HepG2 (cell line): ENCODE results near the gene GLYR1. TPM values are rescaled to one million over a fixed set of nuclear protein-coding genes. Genes with fewer than 3 reads are reported as not detected.
A peak's percentile ranks its signal among the peaks of the same experiment; 100 is the strongest.

Experiments
- ATAC-seq: fragments of 200-7000 bp; cut with Tn5 transposase; 3 replicates; pipeline ENCODE4 v1.9.1; 2020; ENCODE audit warnings: mild to moderate bottlenecking, moderate library complexity
- BruUV-seq: library from RNA; stranded (reverse); fragments of 400-500 nt; replicated peaks from 2 replicates; lab custom pipeline; 2021; lab: Mats Ljungman, UMichigan
- CTCF ChIA-PET: fragments of 300-600 bp; formaldehyde crosslinking; extraction: SDS; loops from one replicate; lab custom pipeline; 2021; ENCODE audit warnings: low total read pairs, inconsistent platforms, low intra/inter-chr PET ratio; lab: Yijun Ruan, JAX
- POLR2A ChIA-PET: fragments of 350-600 bp; sonication (Branson Sonifier 250); formaldehyde crosslinking; loops from one replicate; lab custom pipeline; 2020; ENCODE audit warnings: antibody characterized with exemption, inconsistent platforms; lab: Yijun Ruan, JAX
- DNase-seq: peaks from one replicate; pipeline ENCODE4 v3.0.0-alpha.2; 2015; ENCODE audit warnings: low spot score
- FAIRE-seq: peaks from 3 replicates; lab custom pipeline; 2011; peaks lifted over from hg19 to GRCh38; lab: Jason Lieb, UNC
- H2AFZ ChIP-seq: one replicate; pipeline ENCODE4 v1.6.1; 2011; ENCODE audit warnings: low read length, inconsistent platforms
- H3K27ac ChIP-seq: fragments of 300-600 bp; 3 replicates; pipeline ENCODE4 v1.8.0; 2011; ENCODE audit warnings: mixed run types, mild to moderate bottlenecking, mixed read lengths, low read length, inconsistent platforms; ENCODE audit not compliant: insufficient read depth; ENCODE audit errors: extremely low read length
- H3K27me3 ChIP-seq, 2 experiments: fragments of 200-600 bp in 1 of 2; 2 replicates in 1 of 2; 3 replicates in 1 of 2; pipeline versions ENCODE4 v1.6.0 to v1.8.0; 2011; ENCODE audit warnings: low read length in 2 of 2, mild to moderate bottlenecking in 2 of 2, moderate library complexity in 2 of 2, inconsistent platforms in 1 of 2; ENCODE audit not compliant: insufficient read depth in 2 of 2, control insufficient read depth in 1 of 2
- H3K36me3 ChIP-seq, 2 experiments: fragments of 200-600 bp in 1 of 2; replicated peaks in 1 of 2; 2 replicates in 1 of 2; 3 replicates in 1 of 2; pipeline versions ENCODE4 v1.5.1 to v1.8.0; 2011; ENCODE audit warnings: low read length in 2 of 2, inconsistent platforms in 1 of 2; ENCODE audit not compliant: insufficient read depth in 2 of 2, control insufficient read depth in 1 of 2
- H3K4me1 ChIP-seq: 2 replicates; pipeline ENCODE4 v1.5.1; 2012; ENCODE audit warnings: low read length, inconsistent platforms; ENCODE audit not compliant: insufficient read depth
- H3K4me2 ChIP-seq: 2 replicates; pipeline ENCODE4 v1.6.0; 2011; ENCODE audit warnings: low read depth, low read length, inconsistent platforms
- H3K4me3 ChIP-seq, 3 experiments: fragments of 200-600 bp in 1 of 3; sonication (generic), shearing (Covaris generic) in 1 of 3; replicated peaks in 1 of 3; 2 replicates each; pipeline ENCODE4 v1.5.1; 2011 to 2016; ENCODE audit warnings: low read length in 3 of 3, inconsistent platforms in 2 of 3, low read depth in 2 of 3, mild to moderate bottlenecking in 2 of 3, control low read depth in 1 of 3, mixed read lengths in 1 of 3; ENCODE audit not compliant: insufficient read depth in 1 of 3
- H3K79me2 ChIP-seq: one replicate; pipeline ENCODE4 v1.6.1; 2011; ENCODE audit warnings: low read length, inconsistent platforms; ENCODE audit not compliant: insufficient read depth
- H3K9ac ChIP-seq: 2 replicates; pipeline ENCODE4 v1.6.0; 2011; ENCODE audit warnings: mild to moderate bottlenecking, low read depth, low read length, inconsistent platforms; ENCODE audit not compliant: insufficient read depth
- H3K9me3 ChIP-seq: 2 replicates; pipeline ENCODE4 v1.5.1; 2012; ENCODE audit warnings: mild to moderate bottlenecking, low read length
- H4K20me1 ChIP-seq: 2 replicates; pipeline ENCODE4 v1.6.0; 2011; ENCODE audit warnings: inconsistent platforms, mild to moderate bottlenecking, low read length, moderate library complexity; ENCODE audit not compliant: insufficient read depth
- CTCF ChIP-seq: sonication (generic); formaldehyde crosslinking; IDR thresholded peaks from 2 replicates; pipeline ENCODE4 v1.5.0; 2020; ENCODE audit warnings: mild to moderate bottlenecking, missing genetic modification reagents, moderate library complexity
- DMTF1 ChIP-seq: sonication (generic); formaldehyde crosslinking; IDR thresholded peaks from 2 replicates; pipeline ENCODE4 v1.4.0; 2020; ENCODE audit warnings: mild to moderate bottlenecking, missing genetic modification reagents
- ELF1 ChIP-seq: sonication (generic); formaldehyde crosslinking; IDR thresholded peaks from 2 replicates; pipeline ENCODE4 v1.4.0; 2020; ENCODE audit warnings: missing genetic modification reagents
- KDM3A ChIP-seq: IDR thresholded peaks from 2 replicates; pipeline ENCODE4 v1.6.1; 2018; ENCODE audit warnings: low read depth, missing compliant biosample characterization
- PLSCR1 ChIP-seq: sonication (generic); formaldehyde crosslinking; IDR thresholded peaks from 2 replicates; pipeline ENCODE4 v1.5.0; 2020; ENCODE audit warnings: missing genetic modification reagents, mild to moderate bottlenecking, borderline replicate concordance
- TFE3 ChIP-seq: IDR thresholded peaks from 2 replicates; pipeline ENCODE4 v1.6.1; 2016
- ZNF414 ChIP-seq: sonication (generic); formaldehyde crosslinking; IDR thresholded peaks from 2 replicates; pipeline ENCODE4 v1.5.0; 2020; ENCODE audit warnings: missing genetic modification reagents
- ZNF567 ChIP-seq: sonication (generic); formaldehyde crosslinking; IDR thresholded peaks from 2 replicates; pipeline ENCODE4 v1.8.1; 2023; ENCODE audit warnings: mild to moderate bottlenecking, missing genetic modification reagents, borderline replicate concordance
- ZNF687 ChIP-seq: sonication (generic); formaldehyde crosslinking; IDR thresholded peaks from 2 replicates; pipeline ENCODE4 v1.5.1; 2020; ENCODE audit warnings: mild to moderate bottlenecking, missing genetic modification reagents, moderate library complexity
- WGBS: methylation state at CpG from one replicate; pipeline ENCODE4 v1.1.6; 2017; ENCODE audit warnings: low lambda C conversion rate; 5-methylcytosine and 5-hydroxymethylcytosine counted together
- in situ Hi-C: cut with HindIII; loops from 2 replicates; pipeline ENCODE4 v1.10.0; 2017; ENCODE audit warnings: low pct_unique_long_range_greater_than_20kb; ENCODE audit not compliant: extremely low pct_ligation_motif_present
- intact Hi-C: fragments of 100-400 bp; cut with micrococcal nuclease; formaldehyde crosslinking; loops from one replicate; pipeline ENCODE4 v1.10.0; 2022; ENCODE audit not compliant: unreplicated experiment
- polyA plus RNA-seq, 8 experiments: library from polyadenylated mRNA; depleted of rRNA in 3 of 8; stranded (reverse) in 7 of 8; unstranded in 1 of 8; fragments of >200 nt; fragmentation: Illumina TruSeq in 4 of 8; extraction: Trizol in 4 of 8; gene quantifications; 2 replicates each; pipeline versions ENCODE4 v1.2.1 to v1.2.3, GENCODE V29; 2011 to 2016; ENCODE audit warnings: low read depth in 4 of 8, missing spikeins in 1 of 8, mixed read lengths in 1 of 8; ENCODE audit not compliant: insufficient read depth in 1 of 8
- total RNA-seq, 5 experiments: library from RNA; depleted of rRNA; stranded (reverse); fragments of >200 nt; fragmentation: Illumina TruSeq; extraction: Trizol; gene quantifications; 2 replicates each; pipeline ENCODE4 v1.2.3, GENCODE V29; 2016; ENCODE audit warnings: low read depth in 1 of 5

The GLYR1 gene
- total and polyA plus RNA-seq, 2 of the 13 experiments (the other 11 are each of a cell fraction or from before 2014, with no cell fraction given) = 28.3 to 48.7 TPM

GRCh38 chr16:4800290-4801041, 46.6 kb downstream of the GLYR1 start:
- Histone ChIP-seq H3K79me2 (no peaks in the 10 kb centered on the region), H3K9ac (peak overlapping the region; percentile 65), H4K20me1 (no peaks in the 10 kb centered on the region), H3K4me2 (peak overlapping the region; percentile 93), H3K4me1 (peaks cover 24% of the 10 kb centered on the region), H3K27ac (peak overlapping the region; percentile 41), H3K4me3 (peak overlapping the region in 1 of 3 experiments; percentile 90; a peak in 3 of 6 replicates), H3K36me3 (peaks cover 0 to 22% of the 10 kb centered on the region in 2 experiments; a peak in 2 of 5 replicates), H3K9me3 (no peaks in the 10 kb centered on the region), H2AFZ (no peak overlapping the region), H3K27me3 (no peaks in the 10 kb centered on the region)
- CTCF ChIA-PET = no interaction called here
- FAIRE-seq (no peak), DNase-seq (peak; percentile 56), ATAC-seq (peak; percentile 45)
- POLR2A ChIA-PET = interaction anchor here (1.0 to 3.7 kb wide), 2 partner anchors 11 to 66 kb away, joined by 3 to 17 read pairs; partner anchors contain the start of genes ANKS3, DNAAF8 and SEPTIN12
- BruUV-seq = no TSS peak
- intact Hi-C loops = loop anchor here (5.0 kb wide), 1 partner anchor 68 kb away; the partner anchor contains the start of genes ANKS3 and DNAAF8
- 63% methylated on average over 10 of the region's 17 CpGs for WGBS
- in situ Hi-C loops = no loop called here
- TF ChIP-seq ZNF567 (CRISPR knock-in tag) (no peak), CTCF (CRISPR knock-in tag) (0 out of 2 replicates have a peak, but pooled peaks have one; percentile 10), ELF1 (CRISPR knock-in tag) (peak; percentile 69; the same call in 1 of the 2 replicates), DMTF1 (CRISPR knock-in tag) (no peak), PLSCR1 (CRISPR knock-in tag) (no peak), KDM3A (0 out of 2 replicates have a peak, but pooled peaks have one; percentile 36), TFE3 (no peak), ZNF414 (CRISPR knock-in tag) (no peak), ZNF687 (peak; percentile 95)
